BJ (cell line): ENCODE data around the gene LTB. TPM values are rescaled to one million over a fixed set of nuclear protein-coding genes. Genes with fewer than 3 reads are reported as not detected.

Source experiments
- CTCF ChIA-PET: fragments of 350-600 bp; formaldehyde crosslinking; extraction: SDS; loops from one replicate; lab custom pipeline; 2021; ENCODE audit warnings: antibody characterized with exemption, inconsistent platforms; lab: Yijun Ruan, JAX
- POLR2A ChIA-PET: fragments of 300-600 bp; sonication (Branson Sonifier 250); formaldehyde crosslinking; extraction: SDS; loops from one replicate; lab custom pipeline; 2021; ENCODE audit warnings: antibody characterized with exemption; lab: Charles Lee
- DNase-seq: peaks from one replicate; pipeline ENCODE4 v3.0.0-alpha.2; 2011; ENCODE audit warnings: low read depth
- H3K27me3 ChIP-seq: 2 replicates; pipeline ENCODE4 v1.6.0; 2011; ENCODE audit warnings: low read length; ENCODE audit not compliant: control insufficient read depth, insufficient read depth
- H3K36me3 ChIP-seq: 2 replicates; pipeline ENCODE4 v1.5.1; 2011; ENCODE audit warnings: low read length; ENCODE audit not compliant: control insufficient read depth, insufficient read depth
- H3K4me3 ChIP-seq: 2 replicates; pipeline ENCODE4 v1.5.1; 2011; ENCODE audit warnings: low read depth, mild to moderate bottlenecking, control low read depth, low read length
- polyA plus RNA-seq: library from polyadenylated mRNA; depleted of rRNA; stranded (reverse); fragments of >200 nt; gene quantifications from 2 replicates; pipeline ENCODE4 v1.2.3, GENCODE V29; 2011
- TF ChIP-seq, protein P1 (sequence below): IDR thresholded peaks from 2 replicates; pipeline ENCODE4 v1.5.1; 2011; ENCODE audit warnings: low read depth, mild to moderate bottlenecking, control low read depth, inconsistent platforms, low read length, moderate library complexity; ENCODE audit not compliant: insufficient read depth

LTB gene
- polyA plus RNA-seq, 1 experiment = not detected

DNA sequence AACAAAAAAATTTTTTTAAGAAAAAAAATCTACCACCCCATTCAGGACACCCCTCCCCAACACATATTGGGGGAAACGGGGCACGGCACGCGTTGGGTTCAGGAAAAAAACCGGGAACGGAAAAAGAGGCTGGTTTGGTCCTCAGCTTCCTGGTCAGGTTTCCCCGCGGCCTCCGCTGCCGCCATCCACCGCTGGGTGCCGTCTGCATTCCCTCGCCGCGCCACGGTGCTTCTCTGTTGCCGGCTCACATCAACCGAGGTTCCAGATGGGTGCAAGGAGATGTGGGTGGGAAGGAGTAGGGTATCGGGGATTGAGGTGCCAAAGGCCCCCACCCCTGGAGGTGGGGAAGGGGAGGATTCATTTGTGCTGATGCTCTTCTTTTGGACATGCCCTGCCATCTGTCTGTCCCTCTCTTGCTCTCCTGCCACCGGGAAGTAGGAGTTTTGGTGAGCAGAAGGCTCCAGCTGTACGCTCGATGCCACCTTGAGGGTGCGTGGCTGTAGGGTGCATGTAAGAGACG is 47.6 kb downstream of the LTB start:
- TF ChIP-seq, protein P1, sequence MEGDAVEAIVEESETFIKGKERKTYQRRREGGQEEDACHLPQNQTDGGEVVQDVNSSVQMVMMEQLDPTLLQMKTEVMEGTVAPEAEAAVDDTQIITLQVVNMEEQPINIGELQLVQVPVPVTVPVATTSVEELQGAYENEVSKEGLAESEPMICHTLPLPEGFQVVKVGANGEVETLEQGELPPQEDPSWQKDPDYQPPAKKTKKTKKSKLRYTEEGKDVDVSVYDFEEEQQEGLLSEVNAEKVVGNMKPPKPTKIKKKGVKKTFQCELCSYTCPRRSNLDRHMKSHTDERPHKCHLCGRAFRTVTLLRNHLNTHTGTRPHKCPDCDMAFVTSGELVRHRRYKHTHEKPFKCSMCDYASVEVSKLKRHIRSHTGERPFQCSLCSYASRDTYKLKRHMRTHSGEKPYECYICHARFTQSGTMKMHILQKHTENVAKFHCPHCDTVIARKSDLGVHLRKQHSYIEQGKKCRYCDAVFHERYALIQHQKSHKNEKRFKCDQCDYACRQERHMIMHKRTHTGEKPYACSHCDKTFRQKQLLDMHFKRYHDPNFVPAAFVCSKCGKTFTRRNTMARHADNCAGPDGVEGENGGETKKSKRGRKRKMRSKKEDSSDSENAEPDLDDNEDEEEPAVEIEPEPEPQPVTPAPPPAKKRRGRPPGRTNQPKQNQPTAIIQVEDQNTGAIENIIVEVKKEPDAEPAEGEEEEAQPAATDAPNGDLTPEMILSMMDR = no peak
- POLR2A ChIA-PET = no interaction called here
- no peak for DNase-seq
- Histone ChIP-seq H3K4me3 (no peak overlapping the region), H3K36me3 (peaks cover 49% of the 10 kb centered on the region), H3K27me3 (no peaks in the 10 kb centered on the region)
- CTCF ChIA-PET = interaction anchor here (1.0 to 1.2 kb wide), 2 partner anchors 13 to 64 kb away, joined by 3 read pairs; partner anchors contain the start of gene NFKBIL1

DNA sequence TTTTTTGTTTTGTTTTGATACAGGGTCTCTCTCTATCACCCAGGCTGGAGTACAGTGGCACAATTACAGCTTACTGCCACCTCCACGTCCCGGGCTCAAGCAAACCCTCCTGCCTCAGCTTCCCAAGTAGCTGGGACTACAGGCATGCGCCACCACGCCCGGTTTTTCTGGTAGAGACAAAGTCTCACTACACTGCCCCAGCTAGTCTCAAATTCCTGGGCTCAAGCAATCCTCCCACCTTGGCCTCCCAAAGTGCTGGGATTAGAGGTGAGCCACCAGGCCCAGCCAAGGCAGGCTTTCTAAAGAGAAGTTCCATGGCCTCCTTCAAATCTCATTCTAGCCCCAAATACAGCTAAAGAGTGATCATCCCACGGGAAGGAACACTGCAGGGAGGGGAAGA is 48.2 kb downstream of the LTB start:
- TF ChIP-seq, protein P1 = no peak
- H3K27me3 ChIP-seq = no peaks in the 10 kb centered on the region
- peaks cover 49% of the 10 kb centered on the region for H3K36me3 ChIP-seq
- CTCF ChIA-PET = interaction anchor here (0.6 to 1.2 kb wide), 3 partner anchors 14 to 65 kb away, joined by 3 to 5 read pairs (median 3); partner anchors contain the start of gene NFKBIL1
- POLR2A ChIA-PET = no interaction called here
- no peak for DNase-seq
- H3K4me3 ChIP-seq = no peak overlapping the region

DNA sequence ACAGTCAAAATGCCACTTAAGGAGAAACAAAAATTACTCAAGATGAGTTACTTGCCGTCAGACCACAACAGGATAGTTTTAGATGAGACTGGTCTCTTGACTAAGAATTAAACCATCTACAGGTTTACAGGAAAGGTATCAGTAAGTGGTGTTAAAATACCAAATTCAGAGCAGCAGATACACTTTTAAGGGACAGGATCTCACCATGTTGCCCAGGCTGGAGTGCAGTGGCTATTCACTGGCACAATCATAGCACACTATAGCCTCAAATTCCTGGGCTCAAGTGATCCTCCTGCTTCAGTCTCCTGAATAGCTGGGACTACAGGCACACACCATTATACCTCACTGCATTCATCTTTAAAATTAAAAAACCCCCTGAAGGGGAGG is 48.8 kb downstream of the LTB start:
- CTCF ChIA-PET = interaction anchor here (0.6 to 1.2 kb wide), 2 partner anchors 64 to 66 kb away, joined by 3 to 5 read pairs; no protein-coding TSS in a partner anchor
- TF ChIP-seq, protein P1 = no peak
- H3K27me3 ChIP-seq = no peaks in the 10 kb centered on the region
- no peak overlapping the region for H3K4me3 ChIP-seq
- POLR2A ChIA-PET = no interaction called here
- DNase-seq = no peak
- H3K36me3 ChIP-seq = peaks cover 44% of the 10 kb centered on the region

DNA sequence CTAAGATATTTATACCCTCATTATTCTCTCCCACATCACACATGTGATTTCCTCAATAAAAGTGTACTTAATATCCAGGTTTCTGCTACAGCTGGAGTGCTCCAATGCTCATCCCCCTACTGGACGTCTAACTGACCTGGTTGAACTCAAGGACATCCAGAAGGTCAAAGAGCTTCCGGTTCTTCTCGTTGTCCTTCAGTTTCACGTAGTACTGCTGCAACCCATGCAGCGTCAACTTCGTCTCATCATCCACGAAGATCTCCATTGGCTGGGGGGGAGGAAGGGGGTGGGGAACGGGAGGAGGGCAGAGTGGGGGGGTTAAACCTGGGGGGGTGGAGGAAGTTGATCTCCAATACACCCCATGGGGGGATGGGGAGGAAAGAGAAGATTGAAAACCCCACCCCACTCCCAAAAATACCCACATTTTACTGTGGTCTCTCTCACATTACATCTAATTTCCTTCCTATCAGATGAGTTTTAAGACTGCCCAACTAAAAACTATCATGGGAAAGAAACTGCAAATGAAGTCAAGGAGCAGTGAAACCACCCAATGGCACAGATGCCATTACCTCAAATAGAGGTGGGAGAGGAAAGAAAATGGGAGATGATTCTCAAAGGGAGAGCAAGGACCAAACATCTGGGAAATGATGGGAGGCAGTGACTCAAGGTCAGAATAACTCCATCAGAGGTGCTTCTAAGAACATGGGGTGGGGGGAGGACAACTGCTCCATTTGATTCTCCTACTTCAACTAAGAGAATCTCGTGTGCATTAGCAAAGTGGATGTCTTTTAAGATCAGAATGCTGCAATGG is 49.4 kb downstream of the LTB start:
- CTCF ChIA-PET = interaction anchor here (1.1 kb wide), 1 partner anchor 10 kb away, joined by 3 read pairs; no protein-coding TSS in a partner anchor
- Histone ChIP-seq H3K27me3 (no peaks in the 10 kb centered on the region), H3K36me3 (peaks cover 39% of the 10 kb centered on the region), H3K4me3 (no peak overlapping the region)
- no peak for DNase-seq
- TF ChIP-seq, protein P1 = no peak
- POLR2A ChIA-PET = no interaction called here
